Heart left ventricle (tissue), 13 donors: Measurements from ENCODE around the gene SUSD5.

Experiments used
- POLR2A ChIP-seq, 2 donors: fragments of 450-650 bp; IDR thresholded peaks; one replicate each; pipeline ENCODE4 v1.6.1; 2017; ENCODE audit warnings: antibody characterized with exemption in 2 of 2, mild to moderate bottlenecking in 2 of 2, moderate library complexity in 2 of 2
- TF ChIP-seq, protein P1 (sequence below), 12 donors: fragments of 200-600 bp; sonication (generic) in 4 of 12; IDR thresholded peaks; one replicate each; pipeline versions ENCODE4 v1.5.0 to v1.8.0; 2018 to 2022; ENCODE audit warnings: antibody characterized with exemption in 12 of 12, mild to moderate bottlenecking in 5 of 12
- donor health status: ischemic (EF 13 %, LVEDD 7.1; RV severe dilation, severe dysfunction).
- donor health status: DM: no; HTN: yes; CAD: no.
- donor health status: DM: no; HTN: no; CAD: no.
- donor health status: ischemic (EF 25% LVEDD 6.9; RV normal size, moderate dysfunction).
- donor health status: ischemic (EF 25% LVEDD 5.7; RV mildly dilated, moderate dysfunction).
- donor health status: ischemic (EF 35%, LVEDD 5.7; RV mildly dilated, moderate dysfunction).
- donor health status: nonischemic (EF 11% LVEDD 7.7; RV severe dilation, severe dysfunction).
- donor health status: DM: yes; HTN: yes; CAD: no.
- donor health status: PGD.
- donor health status: ischemic (EF 29% LVEDD 5.4; RV normal size, mild dysfunction).
- donor health status: nonischemic (EF 23%, LVEDD 6.1; RV moderate dilation, normal function).

- TF ChIP-seq, protein P1, sequence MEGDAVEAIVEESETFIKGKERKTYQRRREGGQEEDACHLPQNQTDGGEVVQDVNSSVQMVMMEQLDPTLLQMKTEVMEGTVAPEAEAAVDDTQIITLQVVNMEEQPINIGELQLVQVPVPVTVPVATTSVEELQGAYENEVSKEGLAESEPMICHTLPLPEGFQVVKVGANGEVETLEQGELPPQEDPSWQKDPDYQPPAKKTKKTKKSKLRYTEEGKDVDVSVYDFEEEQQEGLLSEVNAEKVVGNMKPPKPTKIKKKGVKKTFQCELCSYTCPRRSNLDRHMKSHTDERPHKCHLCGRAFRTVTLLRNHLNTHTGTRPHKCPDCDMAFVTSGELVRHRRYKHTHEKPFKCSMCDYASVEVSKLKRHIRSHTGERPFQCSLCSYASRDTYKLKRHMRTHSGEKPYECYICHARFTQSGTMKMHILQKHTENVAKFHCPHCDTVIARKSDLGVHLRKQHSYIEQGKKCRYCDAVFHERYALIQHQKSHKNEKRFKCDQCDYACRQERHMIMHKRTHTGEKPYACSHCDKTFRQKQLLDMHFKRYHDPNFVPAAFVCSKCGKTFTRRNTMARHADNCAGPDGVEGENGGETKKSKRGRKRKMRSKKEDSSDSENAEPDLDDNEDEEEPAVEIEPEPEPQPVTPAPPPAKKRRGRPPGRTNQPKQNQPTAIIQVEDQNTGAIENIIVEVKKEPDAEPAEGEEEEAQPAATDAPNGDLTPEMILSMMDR (IDR thresholded peaks at IDR 0.05): no peak
- TF ChIP-seq POLR2A (IDR thresholded peaks at IDR 0.05): no peak
These were observed 32.1 kb upstream of the SUSD5 start for GRCh38 chr3:33250712-33251111.
